Activated CD4-positive, alpha-beta T cell treated with anti-CD3 and anti-CD28 coated beads, Interleukin-2, amount 10 ng/mL, durations not matched to agents 24 days and 14 days (primary cell): Measurements from ENCODE around the gene CXorf49. TPM values are rescaled to one million over a fixed set of nuclear protein-coding genes. Genes with fewer than 3 reads are reported as not detected.

Source experiments
- DNase-seq: peaks from one replicate; pipeline ENCODE4 v3.0.0; 2022
- H3K27ac Mint-ChIP-seq: one replicate; pipeline ENCODE4 v1.8.0; 2022; ENCODE audit warnings: mild to moderate bottlenecking, mixed read lengths
- H3K27me3 Mint-ChIP-seq: one replicate; pipeline ENCODE4 v1.8.0; 2022; ENCODE audit warnings: mixed read lengths
- H3K36me3 Mint-ChIP-seq: one replicate; pipeline ENCODE4 v1.8.0; 2022; ENCODE audit warnings: low read depth, mild to moderate bottlenecking, mixed read lengths
- H3K4me1 Mint-ChIP-seq: one replicate; pipeline ENCODE4 v1.8.0; 2021; ENCODE audit warnings: mixed read lengths
- H3K4me3 Mint-ChIP-seq: one replicate; pipeline ENCODE4 v1.8.0; 2022; ENCODE audit warnings: mild to moderate bottlenecking, moderate library complexity, mixed read lengths
- H3K9me3 Mint-ChIP-seq: one replicate; pipeline ENCODE4 v1.8.0; 2021; ENCODE audit warnings: mixed read lengths
- intact Hi-C: fragments of 100-400 bp; cut with micrococcal nuclease; formaldehyde crosslinking; loops from one replicate; pipeline ENCODE4 v1.15.1; 2023
- total RNA-seq: library from RNA; stranded (reverse); gene quantifications from 2 replicates; pipeline ENCODE4 v1.2.3, GENCODE V29; 2022

Gene CXorf49
- total RNA-seq, 1 donor from 2014 or later = not detected

- Mint-ChIP-seq H3K4me3 (no peak overlapping the region), H3K4me1 (peaks cover 30% of the 10 kb centered on the region), H3K9me3 (no peaks in the 10 kb centered on the region), H3K27ac (no peak overlapping the region), H3K36me3 (no peaks in the 10 kb centered on the region), H3K27me3 (no peaks in the 10 kb centered on the region)
- intact Hi-C loops = no loop called here
- DNase-seq = peak; percentile 48
Observed at GRCh38 chrX:71666240-71667223, 51.6 kb downstream of the CXorf49 start.

- H3K27me3 Mint-ChIP-seq = peaks cover 2% of the 10 kb centered on the region
- no peak for DNase-seq
- intact Hi-C loops = no loop called here
- no peak overlapping the region for H3K27ac Mint-ChIP-seq
- H3K4me3 Mint-ChIP-seq = no peak overlapping the region
- no peaks in the 10 kb centered on the region for H3K36me3 Mint-ChIP-seq
- no peaks in the 10 kb centered on the region for H3K9me3 Mint-ChIP-seq
- peaks cover 26% of the 10 kb centered on the region for H3K4me1 Mint-ChIP-seq
Observed at GRCh38 chrX:71665747-71666146, 52.3 kb downstream of the CXorf49 start.

GRCh38 chrX:71664889-71665491 lies 53.1 kb downstream of the CXorf49 start:
- H3K36me3 Mint-ChIP-seq = no peaks in the 10 kb centered on the region
- intact Hi-C loops = no loop called here
- DNase-seq = no peak
- H3K4me1 Mint-ChIP-seq = peaks cover 21% of the 10 kb centered on the region
- no peaks in the 10 kb centered on the region for H3K9me3 Mint-ChIP-seq
- no peak overlapping the region for H3K4me3 Mint-ChIP-seq
- H3K27me3 Mint-ChIP-seq = peaks cover 2% of the 10 kb centered on the region
- no peak overlapping the region for H3K27ac Mint-ChIP-seq

Other genes with a start within 250 kb of the CXorf49 start
- gene OGT, start 185.2 kb downstream of the CXorf49 start, total RNA-seq = 284 and 301 TPM in 2 replicates
- gene GCNA, start 139.8 kb downstream of the CXorf49 start, total RNA-seq = 3.3 and 4.5 TPM in 2 replicates
- gene CXCR3, start 99.8 kb downstream of the CXorf49 start, total RNA-seq = 34.5 and 35.2 TPM in 2 replicates
- not detected in 2 replicates for gene CXorf49B, start 45.1 kb upstream of the CXorf49 start, total RNA-seq
- 0.07 and 0.19 TPM in 2 replicates for gene NHSL2, start 192.6 kb upstream of the CXorf49 start, total RNA-seq